Fibroblast of upper back skin (primary cell): Measurements from ENCODE around the gene TEX14.

Experiments used
- DNase-seq: peaks from one replicate; pipeline ENCODE4 v3.0.0-alpha.2; 2013

TEX14 gene

DNA sequence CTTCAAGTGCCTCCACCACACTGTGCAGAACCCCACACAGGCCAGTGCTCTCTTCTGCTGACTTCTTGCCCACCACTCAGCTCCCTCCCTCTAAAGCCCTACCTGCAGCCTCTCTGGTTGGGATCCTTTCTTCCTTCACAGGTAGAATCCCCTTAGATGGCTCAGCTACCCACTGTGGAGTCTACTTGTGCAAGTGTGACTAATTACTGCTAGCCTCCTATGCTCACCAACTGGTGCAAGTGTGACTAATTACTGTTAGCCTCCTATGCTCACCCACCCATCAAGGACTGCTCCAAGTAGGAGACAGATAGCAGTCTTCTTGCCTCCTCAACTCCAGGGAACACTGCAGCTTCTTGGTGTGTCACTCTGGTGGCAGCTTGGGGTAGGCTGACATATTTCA is 43.6 kb downstream of the TEX14 start:
- no peak for DNase-seq

DNA sequence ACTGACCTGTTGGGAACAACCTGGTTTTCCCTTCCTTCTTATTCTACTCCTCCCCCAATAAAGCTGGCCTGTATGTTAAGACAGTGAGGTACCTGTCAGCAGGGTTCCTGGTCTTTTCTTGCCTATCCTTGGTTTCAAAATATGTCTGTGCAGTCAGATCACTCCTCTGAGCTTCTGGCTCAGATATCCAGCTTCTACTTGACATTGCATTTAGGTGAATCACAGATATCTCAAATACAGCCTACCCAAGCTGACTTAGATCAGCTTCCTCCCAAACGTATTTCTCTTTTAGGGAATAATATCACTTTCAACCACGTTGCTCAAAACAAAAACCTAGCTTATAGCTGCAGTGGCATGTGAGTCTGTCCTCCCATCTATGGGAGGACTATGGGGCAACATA is 48.7 kb downstream of the TEX14 start:
- DNase-seq, result peak; percentile 81

DNA sequence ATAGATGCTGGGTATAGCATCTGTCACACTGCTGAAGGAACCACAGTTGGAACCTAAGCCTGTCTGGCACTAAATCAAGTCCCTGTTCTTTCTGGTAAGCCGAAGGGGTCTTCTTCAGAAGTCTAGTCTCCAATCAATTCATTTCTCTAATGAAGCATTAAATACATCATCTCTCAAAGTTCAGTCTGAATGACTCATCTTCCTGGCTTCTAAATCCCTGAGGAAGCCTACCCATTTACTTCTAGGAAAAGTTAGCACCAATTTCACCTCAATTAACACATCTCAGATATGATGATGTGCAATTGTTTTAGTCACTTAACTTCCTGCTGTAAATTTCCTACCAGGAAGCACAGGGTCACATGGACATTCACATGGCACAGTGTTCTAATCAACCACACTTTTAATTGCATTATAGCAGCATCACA is 49.9 kb downstream of the TEX14 start:
- DNase-seq, result peak; percentile 19

DNA sequence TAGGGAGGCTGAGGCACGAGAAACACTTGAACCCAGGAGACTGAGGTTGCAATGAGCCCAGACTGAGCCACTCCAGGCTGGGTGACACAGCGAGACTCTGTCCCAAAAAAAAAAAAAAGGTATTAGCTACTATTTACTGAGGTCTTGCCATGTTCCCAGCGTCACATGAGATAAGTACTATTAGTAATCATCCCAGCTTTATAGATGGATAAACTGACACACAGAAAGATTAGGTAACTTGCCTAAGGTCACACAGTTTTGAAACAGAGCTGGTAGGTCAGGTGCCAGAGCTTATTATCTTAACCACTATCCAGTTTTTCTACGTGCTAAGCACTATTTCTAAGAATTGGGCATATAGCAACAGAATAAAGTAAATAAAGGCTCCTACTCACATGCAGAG is 51.6 kb downstream of the TEX14 start:
- no peak for DNase-seq

DNA sequence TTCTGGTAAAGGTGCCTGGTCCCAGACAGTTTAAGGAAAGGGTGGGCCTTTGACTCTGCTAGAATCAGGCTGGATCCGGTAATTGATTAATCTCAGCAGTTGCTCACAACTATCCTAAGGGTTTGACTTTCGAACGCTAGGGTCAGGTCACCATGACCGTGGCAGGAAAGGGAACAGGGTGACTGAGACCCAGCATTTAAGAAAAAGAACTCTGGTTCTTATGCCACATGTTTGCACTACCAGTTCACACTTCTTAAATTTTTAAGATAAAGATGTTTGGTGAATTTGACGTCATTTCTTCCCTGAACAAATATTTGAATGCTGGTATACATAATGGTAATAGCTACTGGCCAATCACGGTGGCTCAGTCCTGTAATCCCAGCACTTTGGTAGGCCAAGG is 52.2 kb downstream of the TEX14 start:
- no peak for DNase-seq

DNA sequence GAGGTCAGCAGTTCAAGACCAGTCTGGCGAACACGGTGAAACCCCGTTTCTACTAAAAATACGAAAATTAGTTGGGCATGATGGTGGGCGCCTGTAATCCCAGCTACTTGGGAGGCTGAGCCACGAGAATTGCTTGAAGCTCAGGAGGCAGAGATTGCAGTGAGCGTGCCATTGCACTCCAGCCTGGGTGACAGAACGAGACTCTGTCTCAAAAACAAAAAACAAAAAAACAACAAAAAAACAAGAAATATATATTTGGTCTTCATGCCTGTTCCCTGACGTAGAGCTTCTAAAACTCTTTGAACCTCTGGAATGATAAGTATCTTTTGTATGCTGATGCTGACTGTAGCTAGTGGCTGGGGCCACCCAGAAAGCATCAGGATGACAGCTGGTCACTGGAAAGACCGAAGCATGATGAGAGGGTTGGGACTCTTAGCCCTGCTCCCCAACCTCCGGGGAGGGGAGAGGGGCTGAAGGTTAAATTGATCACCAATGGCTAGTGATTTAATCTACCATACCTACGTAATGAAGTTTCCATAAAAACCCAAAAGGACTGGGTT is 54.8 kb downstream of the TEX14 start:
- DNase-seq, result no peak

DNA sequence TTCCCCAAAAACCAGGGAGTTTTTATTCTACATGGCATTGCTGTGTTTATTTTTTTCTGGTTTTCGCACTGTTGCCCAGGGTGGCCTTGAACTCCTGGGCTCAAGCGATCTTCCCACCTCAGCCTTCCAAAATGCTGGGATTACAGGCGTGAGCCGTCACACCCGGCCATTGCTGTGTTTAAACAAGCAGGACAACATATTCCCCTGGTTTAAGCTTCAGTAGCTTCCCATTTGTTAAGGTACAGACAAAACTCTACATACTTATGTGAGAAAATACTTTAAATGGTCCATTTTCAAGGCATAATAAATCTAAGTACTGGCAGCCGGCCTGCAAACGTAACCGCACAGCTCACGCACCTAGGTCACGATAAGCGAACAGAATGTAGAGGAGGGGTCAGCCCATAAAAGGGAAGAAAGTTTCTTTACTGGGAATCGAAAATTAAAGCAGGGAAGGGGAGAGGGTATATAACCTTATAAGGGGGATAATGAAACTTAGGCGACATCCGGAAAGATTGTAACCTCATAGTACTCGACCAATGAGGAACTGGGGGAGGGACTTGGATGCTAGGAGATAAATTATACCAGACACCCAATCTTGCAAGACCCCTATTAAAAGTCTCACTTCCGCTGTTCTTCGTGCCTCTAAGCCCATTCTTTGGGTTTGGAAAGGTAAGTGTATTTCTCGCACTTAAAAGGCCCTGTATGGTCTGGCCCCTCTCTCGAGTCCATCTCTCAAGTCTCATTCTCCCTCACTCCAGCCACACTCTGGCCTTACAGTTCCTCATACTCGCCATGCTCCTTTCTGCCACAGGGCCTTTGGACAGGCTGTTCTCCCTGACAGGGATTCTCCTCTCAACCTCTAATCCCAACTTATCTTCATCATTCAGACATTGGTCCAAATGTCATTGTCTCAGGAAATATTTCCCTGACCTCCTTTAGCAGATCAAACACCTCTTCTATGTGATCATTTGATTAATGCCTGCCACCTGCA is 59.2 kb downstream of the TEX14 start:
- no peak for DNase-seq

DNA sequence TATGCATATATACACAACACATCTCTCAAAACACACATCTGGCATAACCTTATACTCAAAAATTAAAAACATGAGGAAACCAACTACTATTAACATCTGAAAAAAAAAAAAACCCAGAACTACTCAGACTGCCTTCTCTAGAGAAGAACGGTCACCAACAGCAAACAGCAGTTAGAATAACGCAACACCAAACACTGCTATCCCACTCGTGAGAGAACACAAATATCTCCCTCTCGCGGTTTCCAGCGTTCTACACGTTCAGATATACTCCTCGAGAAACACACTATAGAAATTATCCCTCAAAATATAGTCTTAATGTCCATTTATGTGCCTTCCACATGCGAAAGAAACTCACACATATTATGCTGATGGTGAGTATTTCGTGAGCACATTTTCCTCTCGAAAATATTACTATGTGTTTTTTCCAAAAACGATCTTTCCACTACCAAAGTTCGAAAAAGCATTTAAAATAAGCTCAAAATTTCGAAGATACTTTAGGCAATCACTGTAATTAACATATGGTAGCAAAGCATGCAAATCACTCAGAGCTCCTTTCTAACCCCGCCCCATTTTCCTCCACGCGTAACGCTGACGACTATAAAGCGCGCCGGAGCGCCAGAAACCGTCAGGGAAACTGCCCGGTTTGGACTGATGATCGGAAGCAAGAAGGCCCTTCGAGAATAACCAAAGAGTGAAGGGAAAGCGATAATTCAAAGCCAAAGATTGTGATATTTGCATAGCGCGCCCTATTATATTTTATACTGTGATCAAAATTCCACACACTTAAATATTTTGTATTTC is 60.1 kb downstream of the TEX14 start:
- peak; percentile 100 for DNase-seq

DNA sequence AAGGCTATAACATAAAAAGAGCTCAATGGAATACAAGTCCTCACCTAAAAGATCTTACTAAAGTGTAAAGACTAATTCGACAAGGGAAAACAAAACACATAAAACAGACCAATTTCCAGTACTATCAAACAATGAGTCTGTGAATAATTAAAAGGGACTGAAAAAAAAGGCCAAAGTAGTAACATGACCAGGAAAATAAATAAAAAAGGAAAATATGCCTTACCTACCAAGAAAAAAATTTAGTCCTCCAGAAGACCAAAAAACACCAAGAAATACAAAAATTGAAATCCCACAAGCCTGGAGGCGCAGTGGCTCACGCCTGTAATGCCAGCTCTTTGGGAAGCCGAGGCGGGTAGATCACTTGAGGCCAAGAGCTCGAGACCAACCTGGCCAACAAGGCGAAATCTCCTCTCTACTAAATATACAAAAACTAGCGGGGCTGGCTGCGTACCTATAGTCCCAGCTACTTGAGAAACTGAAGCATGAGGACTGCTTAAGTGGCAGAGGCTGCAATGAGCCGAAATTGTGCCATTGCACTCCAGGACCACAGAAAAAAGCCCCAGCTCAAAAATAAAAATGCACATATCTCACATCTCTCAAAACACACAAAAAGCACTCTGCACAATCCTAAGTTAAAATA is 60.8 kb downstream of the TEX14 start:
- no peak for DNase-seq

DNA sequence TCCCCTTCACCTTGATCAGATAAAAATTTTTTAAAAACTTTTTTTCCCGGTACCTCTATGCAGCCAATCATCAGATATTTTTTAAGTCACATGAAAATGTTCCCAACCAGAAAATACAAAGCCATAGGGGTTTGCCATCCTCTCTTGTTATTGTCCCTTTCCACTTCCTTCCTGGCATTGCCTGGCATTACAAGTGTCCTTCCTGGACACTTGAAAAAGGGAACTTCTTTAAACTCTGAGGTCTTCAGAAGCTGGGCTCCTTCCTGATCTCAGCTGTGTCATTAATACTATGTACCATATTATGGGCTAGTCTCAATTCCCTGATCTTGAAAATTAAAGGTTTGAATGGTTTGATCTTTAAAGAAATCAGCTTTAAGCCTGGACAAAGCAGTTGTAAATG is 64.9 kb downstream of the TEX14 start:
- no peak for DNase-seq

DNA sequence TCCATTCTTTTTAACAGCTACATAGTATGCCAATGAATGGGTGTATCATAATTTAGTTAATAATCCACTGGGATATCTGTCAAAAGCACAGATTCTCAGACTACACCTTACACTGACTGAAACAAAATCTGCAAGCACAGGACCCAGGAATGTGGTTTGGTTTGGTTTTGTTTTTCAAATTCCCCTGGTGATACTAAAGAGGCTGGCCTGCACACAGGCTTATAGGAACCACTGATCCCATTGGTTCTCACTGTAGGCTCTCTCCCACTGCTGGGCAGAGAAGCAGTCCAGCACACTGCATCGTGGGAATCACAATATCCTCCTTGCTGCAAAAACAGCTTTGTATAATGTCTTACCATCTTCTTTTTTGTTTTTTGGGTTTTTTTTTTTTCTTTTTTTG is 67.1 kb downstream of the TEX14 start:
- DNase-seq, result no peak

DNA sequence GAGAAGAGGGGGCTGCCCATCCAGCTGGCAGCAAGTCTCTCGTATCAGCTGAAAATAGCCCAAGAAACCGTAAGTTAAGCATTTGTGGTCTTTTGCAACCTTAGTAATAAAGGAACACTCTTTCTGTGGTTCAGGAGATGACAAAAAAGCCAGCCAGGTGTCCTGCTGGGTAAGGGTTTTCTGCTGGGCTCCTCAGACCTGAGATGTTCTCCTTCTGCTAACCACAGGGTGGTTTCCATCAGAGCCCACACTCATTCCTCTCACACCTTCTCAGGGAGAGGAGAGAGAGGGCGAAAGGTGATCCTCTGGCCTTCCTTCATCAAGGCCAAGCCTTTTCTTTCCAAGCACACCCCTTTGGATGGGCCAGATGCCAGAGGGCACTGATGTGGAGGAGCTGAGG is 70.7 kb downstream of the TEX14 start:
- no peak for DNase-seq

DNA sequence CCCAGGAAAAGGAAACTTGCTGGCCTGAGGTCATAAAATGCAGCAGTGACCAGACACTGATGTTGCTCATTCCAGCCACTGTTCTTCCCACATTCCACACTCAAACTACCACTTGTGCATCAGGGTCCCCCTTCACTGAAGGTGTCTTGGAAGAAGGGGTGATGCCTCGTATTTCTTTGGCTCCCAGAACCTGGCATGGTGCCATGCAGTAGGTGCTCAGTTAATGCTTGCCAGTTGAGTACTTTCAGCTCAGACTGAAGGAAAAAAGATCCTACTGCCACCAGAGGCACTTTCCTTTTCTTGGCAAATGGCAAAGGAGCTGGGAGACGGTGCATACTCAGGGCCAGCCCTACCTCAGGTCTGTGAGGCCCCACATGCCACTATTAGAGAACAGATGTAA is 73.5 kb downstream of the TEX14 start:
- DNase-seq, result no peak

DNA sequence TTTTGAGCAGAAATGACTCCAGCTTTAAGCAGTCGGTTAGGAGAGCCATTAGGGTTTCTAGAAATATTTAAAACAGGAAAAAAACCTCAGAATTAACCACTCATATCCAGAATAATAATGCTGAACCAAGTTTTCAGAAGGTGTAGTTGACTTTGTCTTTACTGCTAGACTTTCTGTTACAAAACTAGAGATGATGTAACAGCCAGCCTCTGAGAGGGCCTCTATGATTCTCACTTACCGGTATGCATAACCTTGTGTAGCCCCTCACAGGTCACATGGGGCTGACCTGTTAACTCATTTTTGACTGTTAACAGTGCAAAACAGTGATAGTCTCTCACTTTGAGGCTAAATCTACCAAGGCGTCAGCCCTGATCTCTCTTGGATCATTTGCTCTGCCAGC is 74.3 kb downstream of the TEX14 start:
- no peak for DNase-seq

DNA sequence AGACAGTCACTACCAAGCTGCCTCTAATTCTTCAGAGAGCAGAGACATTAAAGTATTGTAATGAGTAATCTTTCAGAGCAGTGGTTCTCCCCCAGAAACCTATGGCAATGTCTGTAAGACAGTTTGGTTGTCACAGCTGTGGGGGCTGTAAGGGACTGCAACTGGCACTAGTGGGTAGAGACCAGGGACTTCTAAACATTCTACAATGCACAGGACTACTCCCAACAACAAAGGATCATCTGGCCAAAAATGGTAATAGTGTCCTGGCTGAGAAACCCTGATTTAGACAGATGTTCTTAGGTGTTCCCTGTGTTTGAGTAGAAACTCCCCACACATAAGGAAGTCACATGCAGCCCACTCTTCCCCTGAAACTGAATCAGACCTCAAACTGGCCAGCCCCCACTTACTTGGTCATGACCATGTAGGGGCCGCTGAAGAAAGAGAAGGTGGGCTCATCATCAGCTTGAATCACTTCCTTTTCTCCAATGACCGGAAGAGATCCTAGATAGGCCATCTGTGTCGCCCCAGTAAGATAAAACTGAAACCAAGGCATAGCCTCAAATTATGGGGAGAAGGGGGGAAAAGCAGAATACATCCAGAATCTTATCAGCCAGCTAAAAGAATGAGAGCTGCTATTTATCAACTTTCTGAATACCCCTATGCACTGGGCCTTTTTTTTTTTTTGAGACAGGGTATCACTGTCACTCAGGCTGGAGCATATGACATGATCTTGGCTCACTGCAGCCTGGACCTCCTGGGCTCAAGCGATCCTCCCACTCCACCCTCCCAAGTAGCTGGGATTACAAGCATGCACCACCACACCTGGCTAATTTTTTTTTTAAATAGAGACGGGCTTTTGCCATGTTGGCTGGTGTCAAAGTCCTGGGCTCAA is 75.8 kb downstream of the TEX14 start:
- no peak for DNase-seq

DNA sequence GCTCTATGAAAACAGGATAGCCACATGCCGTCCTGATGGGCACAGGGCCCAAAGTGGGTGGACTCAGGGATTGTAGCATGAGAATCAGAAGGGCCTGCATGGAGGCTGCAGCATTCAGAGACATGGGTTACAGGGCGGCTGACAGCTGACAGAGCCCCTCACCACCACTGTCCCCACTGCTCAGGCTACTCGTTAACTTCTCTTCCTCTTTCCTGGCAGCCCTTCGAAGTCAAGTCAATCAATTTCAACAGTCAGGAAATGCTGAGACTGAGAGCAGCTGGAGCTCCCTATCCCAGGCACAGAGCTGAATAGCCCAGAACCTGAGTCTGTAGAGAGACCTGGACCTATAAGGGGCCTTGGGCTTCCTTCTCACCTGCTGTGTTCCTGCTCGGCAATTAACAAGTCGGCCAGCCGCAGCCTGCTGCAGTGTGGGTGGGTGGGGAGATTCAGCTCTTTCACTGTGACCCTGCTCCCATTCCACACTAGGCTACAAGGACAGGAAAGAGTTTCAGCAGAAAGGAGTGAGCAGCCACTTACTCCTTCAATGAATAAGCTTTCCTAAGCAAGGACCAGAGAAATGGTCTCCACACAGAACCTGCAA is 76.9 kb downstream of the TEX14 start:
- no peak for DNase-seq

DNA sequence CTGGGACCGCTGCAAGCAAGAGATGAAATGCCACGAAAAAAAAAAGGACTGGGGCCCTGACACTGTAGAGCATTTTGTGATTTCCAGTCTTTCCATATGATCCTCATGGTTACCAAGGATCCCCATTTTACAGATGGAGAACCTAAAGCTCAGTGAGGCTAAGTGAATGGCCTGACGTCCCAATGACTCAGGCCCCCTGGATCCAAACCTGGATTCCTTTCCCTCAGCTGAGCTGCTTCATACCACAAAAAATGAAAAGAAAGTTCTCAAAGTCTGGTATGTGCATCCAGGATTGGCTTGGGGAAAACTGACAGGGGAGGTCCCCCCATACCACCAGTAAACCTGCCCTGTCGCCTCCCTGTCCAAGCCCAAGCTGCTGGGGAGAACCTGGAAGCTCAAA is 80.5 kb downstream of the TEX14 start:
- peak; percentile 16 for DNase-seq

DNA sequence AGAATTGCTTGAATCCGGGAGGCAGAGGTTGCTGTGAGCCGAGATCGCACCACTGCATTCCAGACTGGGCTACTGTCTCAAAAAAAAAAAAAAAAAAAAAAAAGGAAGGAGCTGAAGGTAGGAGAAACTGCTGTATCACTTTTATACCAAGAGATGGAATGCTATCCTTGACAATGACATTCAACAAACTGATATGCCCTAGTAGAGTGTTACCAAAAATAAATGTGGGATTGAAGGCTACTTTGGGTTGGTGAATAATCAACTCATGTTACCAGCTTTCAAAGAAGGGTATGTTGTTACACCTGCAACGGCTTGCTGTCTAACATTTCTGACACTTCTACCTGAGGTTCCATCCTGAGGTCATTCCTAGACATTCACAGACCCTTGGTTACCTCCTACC is 84.9 kb downstream of the TEX14 start:
- DNase-seq, result no peak

DNA sequence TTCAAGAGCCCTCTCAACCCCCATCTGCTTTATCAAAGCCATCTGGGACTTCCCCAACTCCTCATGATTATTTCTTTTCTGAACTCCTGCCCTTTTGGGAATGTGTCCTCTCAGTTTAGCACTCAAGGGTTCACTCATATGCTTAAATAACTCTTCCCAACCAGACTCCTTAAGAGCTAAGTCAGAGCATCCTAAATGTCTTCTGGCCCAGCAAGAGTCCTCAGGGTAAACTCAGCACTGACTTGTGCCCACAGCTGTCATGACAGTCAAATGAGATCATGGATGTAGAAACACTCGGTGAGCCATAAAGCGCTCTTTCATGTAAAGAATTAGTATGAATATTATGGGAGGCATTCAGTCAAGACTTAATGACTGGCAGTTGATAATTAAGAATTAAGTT is 85.9 kb downstream of the TEX14 start:
- no peak for DNase-seq

DNA sequence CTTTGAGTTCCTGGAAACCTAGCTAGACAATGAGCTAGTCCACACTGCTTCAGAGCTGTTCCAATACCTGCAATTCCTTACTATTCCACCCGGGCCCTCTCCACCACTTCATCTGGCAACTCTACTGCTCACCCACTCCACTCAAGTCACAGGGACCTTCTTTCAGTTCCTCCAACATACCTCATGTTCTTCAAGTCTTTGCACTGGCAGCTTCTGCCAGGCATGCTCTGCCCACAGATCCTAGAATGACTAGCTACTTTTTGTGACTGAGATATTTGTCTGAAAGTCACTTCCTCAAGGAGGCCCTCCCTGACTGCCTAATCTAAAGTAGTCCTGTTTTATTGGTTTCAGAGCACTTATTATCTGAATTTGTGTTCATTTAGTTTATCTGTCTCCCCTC is 86.4 kb downstream of the TEX14 start:
- DNase-seq, result no peak

DNA sequence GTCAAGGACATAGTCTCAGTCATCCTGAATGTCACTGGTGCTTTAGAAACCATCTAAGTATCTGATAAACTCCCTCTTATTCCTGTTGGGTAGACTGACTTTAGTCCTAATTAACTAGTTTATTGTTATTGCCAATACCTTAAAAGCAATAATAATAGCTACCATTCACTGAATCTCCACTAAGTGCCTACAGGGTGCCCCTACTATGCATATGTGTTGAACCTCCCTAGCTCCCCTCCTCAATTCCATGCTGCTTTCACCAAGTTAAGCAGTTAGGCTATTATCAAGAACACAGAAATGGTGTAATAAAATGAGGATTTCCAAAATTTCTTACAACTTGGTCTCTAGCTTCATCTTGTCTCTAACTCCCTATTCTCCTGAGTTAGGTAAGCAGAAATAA is 89.9 kb downstream of the TEX14 start:
- DNase-seq, result no peak

DNA sequence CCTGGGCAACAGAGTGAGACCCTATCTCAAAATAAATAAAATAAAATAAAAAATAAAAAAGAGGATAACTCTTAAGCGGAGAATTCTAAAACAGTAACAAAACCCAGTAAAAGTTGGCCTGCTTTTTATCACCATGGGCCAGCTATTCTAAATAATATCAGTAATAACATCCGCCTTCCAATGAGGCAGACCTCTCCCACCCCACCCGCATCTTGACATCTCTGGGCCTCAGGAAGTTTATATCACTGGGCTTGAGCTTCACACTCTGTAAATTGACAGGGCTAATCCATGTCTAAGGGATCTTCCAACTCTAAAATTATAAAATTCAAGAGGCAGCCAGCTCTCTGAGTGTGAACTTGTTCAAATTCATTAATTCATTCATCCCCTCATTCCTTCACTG is 94.5 kb downstream of the TEX14 start:
- no peak for DNase-seq
